ENCODE measurements around the gene MARCHF10.
"Not testable (repeated sequence)": the region's sequence is repeated elsewhere in the genome, so short reads cannot be mapped to it uniquely, and the experiment has no call there.

The MARCHF10 gene

GRCh38 chr17:62807812-62808575, at the start of gene MARCHF10:
Gene MARCHF10 (minus strand): TSS chr17:62808314. CDS start chr17:62801735, 6,579 bp downstream.
- peak; percentile 25 for DNase-seq

- no peak for DNase-seq
Measured at GRCh38 chr17:62857526-62857925, 49.4 kb upstream of the MARCHF10 start.

DNA sequence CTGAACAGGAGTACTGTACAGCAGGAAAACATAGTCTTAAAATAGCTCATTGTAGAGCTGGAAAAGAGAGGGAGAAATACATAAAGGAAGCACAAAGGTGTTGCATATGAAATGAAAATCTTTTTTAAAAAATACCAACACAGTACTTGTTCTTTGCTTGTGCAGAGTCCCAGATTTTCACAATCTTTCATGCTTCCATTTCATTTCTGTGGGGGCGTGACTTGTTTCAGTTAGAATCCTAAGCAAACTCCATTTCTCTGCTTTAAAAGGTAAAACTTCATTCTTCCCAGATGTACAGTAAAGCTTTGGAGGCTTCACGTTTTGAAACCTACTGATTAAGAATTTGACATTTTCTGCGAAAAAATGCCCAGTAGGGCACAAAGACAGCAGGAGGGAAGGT, 48.5 kb upstream of the MARCHF10 start:
- no peak for DNase-seq

GRCh38 chr17:62855156-62855555, 47.0 kb upstream of the MARCHF10 start:
- DNase-seq, result no peak

DNA sequence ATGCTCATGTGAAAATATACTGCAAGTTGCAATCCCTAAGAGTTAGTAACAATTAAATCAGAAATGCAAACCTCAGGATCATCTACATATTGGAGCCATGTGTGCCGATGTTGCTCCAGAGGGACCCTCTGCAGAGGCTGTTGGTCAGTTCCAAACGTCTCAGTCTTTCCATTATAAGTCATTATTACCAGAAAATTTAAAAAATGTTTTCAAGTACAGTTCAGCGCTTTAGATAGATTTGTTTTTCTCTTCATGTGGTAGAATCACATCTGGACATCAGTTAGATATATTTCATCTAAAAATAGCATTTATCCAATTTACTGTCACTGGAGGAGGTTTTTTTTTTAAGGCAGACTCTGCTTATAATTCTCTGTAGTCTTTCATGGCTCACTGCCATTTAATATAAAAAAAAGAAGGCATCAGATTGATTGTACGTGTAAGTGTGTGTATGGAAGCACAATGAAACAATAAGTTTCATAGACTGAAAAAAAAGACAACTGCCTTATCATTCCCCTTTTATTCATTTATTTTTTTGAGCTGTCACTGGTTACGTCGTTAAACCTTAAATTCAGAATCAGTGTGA, 46.1 kb upstream of the MARCHF10 start:
- DNase-seq, result no peak

- DNase-seq, result no peak
Measured at GRCh38 chr17:62852195-62852594, 44.1 kb upstream of the MARCHF10 start.

GRCh38 chr17:62849591-62850415, 41.7 kb upstream of the MARCHF10 start:
- not testable (repeated sequence) for DNase-seq

GRCh38 chr17:62848334-62848733, 40.2 kb upstream of the MARCHF10 start:
- no peak for DNase-seq

GRCh38 chr17:62847426-62847825, 39.3 kb upstream of the MARCHF10 start:
- no peak for DNase-seq

- no peak for DNase-seq
Measured at GRCh38 chr17:62840871-62841270, 32.8 kb upstream of the MARCHF10 start.

- not testable (repeated sequence) for DNase-seq
Measured at GRCh38 chr17:62833816-62834215, 25.7 kb upstream of the MARCHF10 start.

DNA sequence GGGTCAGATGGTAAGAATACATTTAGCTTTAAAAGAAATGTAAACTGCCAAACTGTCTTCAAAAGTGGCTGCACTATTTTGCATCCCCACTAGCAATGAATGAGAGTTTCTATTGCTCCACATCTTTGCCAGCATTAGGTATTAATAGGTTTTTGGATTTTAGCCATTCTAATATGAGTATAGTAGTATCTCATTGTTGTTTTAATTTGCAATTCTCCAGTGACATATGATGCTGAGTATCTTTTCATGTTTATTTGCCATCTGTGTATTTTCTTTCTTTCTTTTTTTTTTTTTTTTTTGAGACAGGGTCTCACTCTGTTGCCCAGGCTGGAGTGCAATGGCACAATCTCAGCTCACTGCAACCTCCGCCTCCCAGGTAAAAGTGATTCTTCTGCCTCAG, 24.3 kb upstream of the MARCHF10 start:
- no peak for DNase-seq

- not testable (repeated sequence) for DNase-seq
Measured at GRCh38 chr17:62831066-62831465, 23.0 kb upstream of the MARCHF10 start.

DNA sequence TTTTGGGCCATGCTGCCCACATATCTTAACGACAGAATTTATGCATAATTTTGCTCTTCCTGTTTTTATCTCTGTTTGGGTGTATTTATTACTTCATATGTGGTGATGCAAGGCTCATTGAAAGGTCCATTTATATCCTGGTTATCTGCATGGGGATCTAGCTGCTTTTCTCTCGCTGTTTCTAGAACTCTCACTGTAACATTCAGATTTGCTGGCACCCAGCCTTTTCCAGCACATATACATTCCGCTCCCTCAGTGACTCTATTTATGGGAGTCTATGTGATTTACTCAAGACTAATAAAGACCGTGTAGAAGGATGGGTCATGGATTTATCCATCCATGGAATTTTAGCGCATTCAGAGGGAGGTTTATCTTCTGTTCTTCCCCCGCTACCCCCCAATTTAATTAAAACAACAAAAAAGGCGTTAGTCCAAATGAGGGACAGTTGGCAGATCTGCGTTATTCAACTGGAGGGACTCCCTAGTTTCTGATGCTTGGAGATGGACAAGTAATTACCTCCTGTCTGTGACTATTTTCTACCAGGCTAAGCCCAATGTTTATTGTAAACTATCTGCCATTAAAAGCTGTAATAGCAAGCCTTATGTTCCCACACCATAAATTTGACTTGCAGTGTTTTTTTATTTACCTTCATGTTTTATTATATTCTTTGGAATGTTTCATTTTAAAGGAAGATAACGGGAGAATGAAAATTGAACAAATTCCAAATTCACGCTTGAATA, 19.8 kb upstream of the MARCHF10 start:
- DNase-seq, result no peak

DNA sequence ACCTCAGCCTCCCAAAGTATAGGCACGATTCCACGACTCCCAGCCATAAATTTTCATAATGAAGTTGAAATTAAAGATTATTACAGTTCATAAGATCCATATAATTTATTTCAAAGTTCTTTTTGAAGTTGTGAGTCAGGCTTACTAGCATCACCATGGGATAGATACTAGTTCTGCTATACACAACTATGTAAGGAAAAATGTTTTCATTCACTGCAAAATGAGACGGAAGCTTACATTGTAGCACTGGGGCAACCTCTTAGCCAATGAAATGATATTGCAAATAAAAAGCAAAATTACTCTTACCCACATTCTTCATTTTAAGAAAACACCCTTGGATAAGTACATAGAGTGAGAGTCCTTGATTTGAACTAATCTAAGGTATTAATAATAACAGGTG, 18.8 kb upstream of the MARCHF10 start:
- DNase-seq, result no peak

GRCh38 chr17:62825182-62825581, 17.1 kb upstream of the MARCHF10 start:
- no peak for DNase-seq

DNA sequence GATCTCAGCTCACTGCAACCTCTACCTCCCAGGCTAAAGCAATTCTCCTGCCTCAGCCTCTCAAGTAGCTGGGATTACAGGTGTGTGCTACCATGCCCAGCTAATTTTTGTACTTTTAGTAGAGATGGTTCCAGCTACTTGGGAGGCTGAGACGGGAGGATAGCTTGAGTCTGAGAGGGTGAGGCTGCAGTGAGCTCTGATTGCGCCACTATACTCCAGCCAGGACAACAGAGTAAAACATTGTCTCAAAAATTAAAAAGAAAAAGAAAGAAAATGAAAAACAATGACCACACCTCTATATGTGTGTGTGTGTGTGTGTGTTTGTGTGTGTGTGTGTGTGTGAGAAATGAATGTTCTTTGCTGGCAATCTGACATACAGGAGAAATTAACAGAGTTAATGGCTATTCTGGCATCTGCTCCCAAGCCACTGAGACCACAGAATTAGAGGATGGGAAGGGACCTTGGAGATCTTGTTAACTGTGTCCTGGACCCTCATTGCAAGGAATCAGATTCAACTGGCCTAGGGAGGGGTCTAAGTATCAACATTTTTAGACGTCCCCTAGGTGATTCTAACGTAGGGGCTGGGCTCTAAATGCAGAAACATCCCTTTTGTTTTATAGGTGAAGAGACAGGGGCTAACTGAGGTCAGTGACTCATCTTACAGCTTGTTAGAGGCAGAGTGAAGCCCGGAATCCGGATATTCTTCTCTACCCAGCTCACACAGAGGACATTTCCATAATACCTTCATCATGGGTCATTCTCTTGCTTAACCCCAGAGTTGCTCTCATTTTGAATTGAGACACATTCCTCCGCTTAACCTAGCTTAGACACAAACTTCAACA, 16.4 kb upstream of the MARCHF10 start:
- no peak for DNase-seq

- no peak for DNase-seq
Measured at GRCh38 chr17:62823111-62823893, 15.2 kb upstream of the MARCHF10 start.

DNA sequence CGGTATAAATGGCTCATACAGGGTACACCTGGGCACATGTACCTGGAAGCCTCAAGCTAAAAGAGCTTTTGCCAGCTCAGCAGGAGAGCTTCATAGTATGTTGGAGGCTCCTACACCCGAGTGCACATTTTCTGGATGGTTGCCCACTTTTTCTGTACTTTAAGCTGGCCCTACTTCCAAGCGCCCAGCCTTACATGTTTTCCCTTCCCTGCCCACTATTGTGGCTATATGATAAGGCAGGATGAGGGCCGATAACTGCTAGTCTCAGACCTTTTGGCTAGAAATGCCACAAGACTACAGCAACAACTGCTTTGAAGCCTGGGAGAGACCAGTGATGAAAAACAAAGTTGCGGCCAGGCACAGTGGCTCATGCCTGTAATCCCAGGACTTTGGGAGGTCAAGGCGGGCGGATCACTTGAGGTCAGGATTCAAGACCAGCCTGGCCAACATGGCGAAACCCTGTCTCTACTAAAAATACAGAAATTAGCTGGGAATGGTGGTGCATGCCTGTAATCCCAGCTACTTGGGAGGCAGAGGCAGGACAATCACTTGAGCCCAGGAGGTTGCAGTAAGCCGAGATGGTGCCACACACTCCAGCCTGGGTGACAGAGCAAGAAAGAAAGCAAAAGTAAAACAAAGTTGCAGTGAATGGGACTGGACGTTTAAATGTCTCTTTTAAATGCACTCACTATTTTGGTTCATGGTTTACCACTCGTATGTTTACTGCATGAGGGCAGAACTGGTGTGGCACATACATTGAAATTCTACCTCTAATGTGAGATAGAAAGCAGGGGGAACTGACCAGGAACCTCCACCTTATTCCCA, 14.2 kb upstream of the MARCHF10 start:
- no peak for DNase-seq
